Keratinocyte (primary cell): ENCODE measurements around the gene UTP4. TPM values are rescaled to one million over a fixed set of nuclear protein-coding genes. Genes with fewer than 3 reads are reported as not detected.

Source experiments
- DNase-seq: peaks from one replicate; pipeline ENCODE4 v3.0.0-alpha.2; 2011; ENCODE audit warnings: low read depth, missing footprints, low spot score
- FAIRE-seq: peaks from 2 replicates; lab custom pipeline; 2011; peaks lifted over from hg19 to GRCh38; lab: Jason Lieb, UNC
- H2AFZ ChIP-seq: 2 replicates; pipeline ENCODE4 v1.6.0; 2012; ENCODE audit warnings: low read length, control low read depth, inconsistent platforms; ENCODE audit not compliant: control insufficient read depth
- H3K27ac ChIP-seq: 2 replicates; pipeline ENCODE4 v1.5.1; 2011; ENCODE audit warnings: low read length; ENCODE audit not compliant: control insufficient read depth, insufficient read depth
- H3K27me3 ChIP-seq: 3 replicates; pipeline ENCODE4 v1.6.0; 2011; ENCODE audit warnings: low read length; ENCODE audit not compliant: control insufficient read depth, insufficient read depth; ENCODE audit errors: extremely low read depth
- H3K36me3 ChIP-seq, 2 experiments: 2 replicates in 1 of 2; 3 replicates in 1 of 2; pipeline ENCODE4 v1.5.1; 2011; ENCODE audit warnings: low read length in 2 of 2, mild to moderate bottlenecking in 1 of 2; ENCODE audit not compliant: control insufficient read depth in 2 of 2, insufficient read depth in 2 of 2; ENCODE audit errors: extremely low read depth in 1 of 2
- H3K4me1 ChIP-seq: 3 replicates; pipeline ENCODE4 v1.5.1; 2011; ENCODE audit warnings: low read length; ENCODE audit not compliant: control insufficient read depth, insufficient read depth; ENCODE audit errors: extremely low read depth
- H3K4me2 ChIP-seq: 3 replicates; pipeline ENCODE4 v1.6.0; 2011; ENCODE audit warnings: low read depth, low read length; ENCODE audit not compliant: control insufficient read depth, insufficient read depth; ENCODE audit errors: extremely low read depth
- H3K4me3 ChIP-seq, 3 experiments: fragments of 200-600 bp in 1 of 3; sonication (generic) in 1 of 3; 2 replicates in 2 of 3; 3 replicates in 1 of 3; pipeline ENCODE4 v1.5.1; 2011 to 2016; ENCODE audit warnings: low read length in 3 of 3, mild to moderate bottlenecking in 3 of 3, control low read depth in 2 of 3, inconsistent platforms in 1 of 3, low read depth in 1 of 3, mixed read lengths in 1 of 3, mixed run types in 1 of 3, moderate library complexity in 1 of 3; ENCODE audit not compliant: control insufficient read depth in 2 of 3, insufficient read depth in 2 of 3; ENCODE audit errors: extremely low read depth in 1 of 3
- H3K79me2 ChIP-seq: 2 replicates; pipeline ENCODE4 v1.6.0; 2012; ENCODE audit warnings: low read length; ENCODE audit not compliant: control insufficient read depth, insufficient read depth
- H3K9ac ChIP-seq: 3 replicates; pipeline ENCODE4 v1.6.0; 2011; ENCODE audit warnings: low read length; ENCODE audit not compliant: control insufficient read depth, insufficient read depth; ENCODE audit errors: extremely low read depth
- H3K9me1 ChIP-seq: 3 replicates; pipeline ENCODE4 v1.6.0; 2011; ENCODE audit warnings: low read length; ENCODE audit not compliant: control insufficient read depth, insufficient read depth; ENCODE audit errors: extremely low read depth
- H3K9me3 ChIP-seq: 2 replicates; pipeline ENCODE4 v1.5.1; 2012; ENCODE audit warnings: low read depth, low read length; ENCODE audit not compliant: control insufficient read depth
- H4K20me1 ChIP-seq: 3 replicates; pipeline ENCODE4 v1.6.0; 2011; ENCODE audit warnings: low read length; ENCODE audit not compliant: control insufficient read depth, insufficient read depth; ENCODE audit errors: extremely low read depth
- CTCF ChIP-seq, 3 experiments: IDR thresholded peaks in 1 of 3; conservative IDR thresholded peaks in 1 of 3; optimal IDR thresholded peaks in 1 of 3; 2 replicates in 2 of 3; 3 replicates in 1 of 3; pipeline versions ENCODE3 to v1.5.1; 2011; ENCODE audit warnings: low read length in 3 of 3, mild to moderate bottlenecking in 3 of 3, moderate library complexity in 2 of 3, control low read depth in 1 of 3, inconsistent platforms in 1 of 3; ENCODE audit not compliant: insufficient read depth in 2 of 3; ENCODE audit errors: extremely low read depth in 1 of 3
- EZH2 ChIP-seq: IDR thresholded peaks from one replicate; pipeline ENCODE4 v1.6.1; 2012; ENCODE audit warnings: inconsistent platforms, mild to moderate bottlenecking, low read length, moderate library complexity
- dilution Hi-C: fragments of 300-500 bp; cut with MboI; formaldehyde crosslinking; loops from one replicate; pipeline ENCODE4 v1.7.0; 2020; ENCODE audit warnings: low sequenced_read_pairs; ENCODE audit not compliant: extremely low pct_ligation_motif_present
- polyA plus RNA-seq, 5 experiments: library from polyadenylated mRNA; depleted of rRNA in 3 of 5; stranded (reverse) in 3 of 5; stranded (forward) in 1 of 5; unstranded in 1 of 5; fragments of >200 nt; gene quantifications; 1 replicate in 1 of 5; 2 replicates in 3 of 5; 3 replicates in 1 of 5; pipeline versions ENCODE4 v1.2.1 to v1.2.3, GENCODE V29; 2011 to 2012; ENCODE audit warnings: missing spikeins in 2 of 5, low read depth in 1 of 5, low replicate concordance in 1 of 5

Gene UTP4
- polyA plus RNA-seq, 1 donor (not counting 4 experiments of a cell fraction or from before 2014, with no cell fraction given) = 106 TPM

- TF ChIP-seq CTCF (optimal IDR thresholded peaks at IDR 0.05 in 1 of 3, IDR thresholded peaks at IDR 0.05 in 1 of 3, conservative IDR thresholded peaks at IDR 0.05 in 1 of 3; ENCODE audit: extremely low read depth in 1 of 3, insufficient read depth in 2 of 3, low read length in 3 of 3) (no peak), EZH2 (no peak)
- no peaks in the 10 kb centered on the region for H3K4me1 ChIP-seq
- H3K4me2 ChIP-seq = no peak overlapping the region
- H3K9me1 ChIP-seq = no peaks in the 10 kb centered on the region
- FAIRE-seq (no peak), DNase-seq (no peak)
- H3K27ac ChIP-seq = no peak overlapping the region
- H4K20me1 ChIP-seq = peaks cover 24% of the 10 kb centered on the region
- no peaks in the 10 kb centered on the region for H3K27me3 ChIP-seq
- H3K36me3 ChIP-seq = peaks cover 32 to 40% of the 10 kb centered on the region in 2 experiments
- H3K79me2 ChIP-seq = peaks cover 17% of the 10 kb centered on the region
- no peak overlapping the region for H2AFZ ChIP-seq
- H3K9me3 ChIP-seq = no peaks in the 10 kb centered on the region
- dilution Hi-C loops = no loop called here
- no peak overlapping the region for H3K9ac ChIP-seq
- H3K4me3 ChIP-seq = no peak overlapping the region
These were observed 14.0 kb upstream of the UTP4 start for GRCh38 chr16:69118468-69118867.

GRCh38 chr16:69118994-69119393, 13.5 kb upstream of the UTP4 start:
- Histone ChIP-seq H3K4me2 (no peak overlapping the region), H3K27me3 (no peaks in the 10 kb centered on the region), H4K20me1 (peaks cover 23% of the 10 kb centered on the region), H3K9ac (no peak overlapping the region), H3K4me1 (no peaks in the 10 kb centered on the region), H3K36me3 (peaks cover 28 to 35% of the 10 kb centered on the region in 2 experiments), H3K9me1 (no peaks in the 10 kb centered on the region), H2AFZ (no peak overlapping the region), H3K27ac (no peak overlapping the region), H3K4me3 (no peak overlapping the region), H3K9me3 (no peaks in the 10 kb centered on the region), H3K79me2 (peaks cover 13% of the 10 kb centered on the region)
- dilution Hi-C loops = no loop called here
- TF ChIP-seq EZH2 (no peak), CTCF (optimal IDR thresholded peaks at IDR 0.05 in 1 of 3, IDR thresholded peaks at IDR 0.05 in 1 of 3, conservative IDR thresholded peaks at IDR 0.05 in 1 of 3; ENCODE audit: extremely low read depth in 1 of 3, insufficient read depth in 2 of 3, low read length in 3 of 3) (no peak)
- FAIRE-seq (no peak), DNase-seq (no peak)
